PC-3 (cell line): ENCODE data around the gene CAMTA1. TPM values are rescaled to one million over a fixed set of nuclear protein-coding genes. Genes with fewer than 3 reads are reported as not detected.

ENCODE experiments used
- ATAC-seq: fragments of 200-7000 bp; cut with Tn5 transposase; 2 replicates; pipeline ENCODE4 v1.9.1; 2020; ENCODE audit warnings: mild to moderate bottlenecking, moderate library complexity
- BruUV-seq: library from RNA; stranded (reverse); fragments of 400-500 nt; replicated peaks from 2 replicates; lab custom pipeline; 2021; lab: Mats Ljungman, UMichigan
- CTCF ChIA-PET: fragments of 300-600 bp; sonication (Branson Sonifier 250); formaldehyde crosslinking; loops from one replicate; lab custom pipeline; 2022; ENCODE audit warnings: antibody characterized with exemption; lab: Charles Lee
- POLR2A ChIA-PET: fragments of 300-600 bp; sonication (Branson Sonifier 250); formaldehyde crosslinking; loops from one replicate; lab custom pipeline; 2022; ENCODE audit warnings: antibody characterized with exemption; ENCODE audit not compliant: unreplicated experiment; lab: Charles Lee
- DNase-seq: peaks from one replicate; pipeline ENCODE4 v3.0.0-alpha.2; 2015
- H2AFZ ChIP-seq: fragments of 300-600 bp; sonication (generic); 2 replicates; pipeline ENCODE4 v1.6.0; 2016; ENCODE audit warnings: antibody characterized with exemption, low read length
- H3F3A ChIP-seq: fragments of 300-600 bp; sonication (generic); one replicate; pipeline ENCODE4 v1.6.0; 2017; ENCODE audit warnings: antibody characterized with exemption, low read length, control low read depth, mild to moderate bottlenecking; ENCODE audit not compliant: unreplicated experiment
- H3K27ac ChIP-seq: fragments of 300-600 bp; sonication (generic); 2 replicates; pipeline ENCODE4 v1.5.1; 2016; ENCODE audit warnings: mild to moderate bottlenecking, low read length
- H3K27me3 ChIP-seq: fragments of 300-600 bp; sonication (generic); 2 replicates; pipeline ENCODE4 v1.6.1; 2016; ENCODE audit warnings: low read length, mixed read lengths
- H3K36me3 ChIP-seq: fragments of 300-600 bp; sonication (generic); 2 replicates; pipeline ENCODE4 v1.6.1; 2016; ENCODE audit warnings: low read depth, mixed run types, low read length, mixed read lengths
- H3K4me1 ChIP-seq: fragments of 300-600 bp; sonication (generic); 2 replicates; pipeline ENCODE4 v1.5.1; 2016; ENCODE audit warnings: low read length; ENCODE audit not compliant: insufficient read depth
- H3K4me2 ChIP-seq: fragments of 300-600 bp; sonication (generic); 2 replicates; pipeline ENCODE4 v1.6.0; 2016; ENCODE audit warnings: low read length
- H3K4me3 ChIP-seq: fragments of 300-600 bp; sonication (generic); 2 replicates; pipeline ENCODE4 v1.5.1; 2016; ENCODE audit warnings: mild to moderate bottlenecking, low read length, mixed read lengths
- H3K79me2 ChIP-seq: fragments of 300-600 bp; sonication (generic); 2 replicates; pipeline ENCODE4 v1.6.1; 2017; ENCODE audit warnings: low read length, mixed read lengths
- H3K9ac ChIP-seq: fragments of 300-600 bp; sonication (generic); 2 replicates; pipeline ENCODE4 v1.6.0; 2016; ENCODE audit warnings: mild to moderate bottlenecking, low read length
- H3K9me2 ChIP-seq: fragments of 300-600 bp; sonication (generic); replicated peaks from 2 replicates; pipeline ENCODE4 v1.6.1; 2016; ENCODE audit warnings: mixed run types, low read length, mixed read lengths
- H3K9me3 ChIP-seq: fragments of 300-600 bp; sonication (generic); 2 replicates; pipeline ENCODE4 v1.6.1; 2016; ENCODE audit warnings: low read length, mixed read lengths
- H4K20me1 ChIP-seq: fragments of 300-600 bp; sonication (generic); 2 replicates; pipeline ENCODE4 v1.6.1; 2016; ENCODE audit warnings: low read length, mixed read lengths
- CTCF ChIP-seq: fragments of 300-600 bp; sonication (generic); conservative IDR thresholded peaks from 2 replicates; pipeline ENCODE4 v1.5.1; 2017; ENCODE audit warnings: antibody characterized with exemption, low read depth, mild to moderate bottlenecking, low read length
- EZH2 ChIP-seq: fragments of 300-600 bp; sonication (generic); IDR thresholded peaks from one replicate; pipeline ENCODE4 v1.6.1; 2017; ENCODE audit warnings: antibody characterized with exemption, mild to moderate bottlenecking, low read length; ENCODE audit not compliant: unreplicated experiment
- EZH2phosphoT487 ChIP-seq: fragments of 300-600 bp; sonication (generic); IDR thresholded peaks from 2 replicates; pipeline ENCODE4 v1.6.1; 2018; ENCODE audit warnings: mild to moderate bottlenecking, antibody characterized with exemption, low read length, borderline replicate concordance
- intact Hi-C: fragments of 100-400 bp; cut with micrococcal nuclease; formaldehyde crosslinking; loops from 2 replicates; pipeline ENCODE4 v1.9.0; 2023
- total RNA-seq: library from RNA; depleted of rRNA; stranded (reverse); fragments of >200 nt; gene quantifications from 2 replicates; pipeline ENCODE4 v1.2.3, GENCODE V29; 2014

The CAMTA1 gene
- total RNA-seq, 1 experiment from 2014 or later: 40.8 TPM

GRCh38 chr1:7645751-7646048 is 860.4 kb downstream of the CAMTA1 start:
- no peak overlapping the region for H2AFZ ChIP-seq
- no peak overlapping the region for H3K4me2 ChIP-seq
- TF ChIP-seq CTCF: no peak
- no peak for TF ChIP-seq EZH2phosphoT487
- no peak for TF ChIP-seq EZH2
- no peak overlapping the region for H3K4me3 ChIP-seq
- H3F3A ChIP-seq: no peaks in the 10 kb centered on the region
- CTCF ChIA-PET: no interaction called here
- H3K79me2 ChIP-seq: no peaks in the 10 kb centered on the region
- no peaks in the 10 kb centered on the region for H3K9me3 ChIP-seq
- no peaks in the 10 kb centered on the region for H3K4me1 ChIP-seq
- POLR2A ChIA-PET: no interaction called here
- no peaks in the 10 kb centered on the region for H3K9me2 ChIP-seq
- intact Hi-C loops: loop anchor here (5.0 to 10.0 kb wide), 2 partner anchors 428 to 921 kb away; no protein-coding TSS in a partner anchor
- ATAC-seq: no peak
- H3K9ac ChIP-seq: no peak overlapping the region
- peaks cover 21% of the 10 kb centered on the region for H3K27me3 ChIP-seq
- H4K20me1 ChIP-seq: no peaks in the 10 kb centered on the region
- H3K36me3 ChIP-seq: no peaks in the 10 kb centered on the region
- no TSS peak for BruUV-seq
- DNase-seq: no peak
- H3K27ac ChIP-seq: no peak overlapping the region

GRCh38 chr1:7646164-7646563 is 860.9 kb downstream of the CAMTA1 start:
- H3K36me3 ChIP-seq: no peaks in the 10 kb centered on the region
- no peaks in the 10 kb centered on the region for H4K20me1 ChIP-seq
- no peak overlapping the region for H3K4me2 ChIP-seq
- ChIA-PET POLR2A (no interaction called here), CTCF (no interaction called here)
- no peaks in the 10 kb centered on the region for H3K4me1 ChIP-seq
- no peaks in the 10 kb centered on the region for H3K9me3 ChIP-seq
- no peaks in the 10 kb centered on the region for H3K9me2 ChIP-seq
- no peak overlapping the region for H3K27ac ChIP-seq
- H3F3A ChIP-seq: no peaks in the 10 kb centered on the region
- DNase-seq (no peak), ATAC-seq (no peak)
- no peak overlapping the region for H3K9ac ChIP-seq
- no peak overlapping the region for H3K4me3 ChIP-seq
- H3K79me2 ChIP-seq: no peaks in the 10 kb centered on the region
- no TSS peak for BruUV-seq
- H3K27me3 ChIP-seq: peaks cover 21% of the 10 kb centered on the region
- no peak for TF ChIP-seq EZH2phosphoT487
- TF ChIP-seq CTCF: no peak
- no peak for TF ChIP-seq EZH2
- H2AFZ ChIP-seq: no peak overlapping the region
- intact Hi-C loops: loop anchor here (5.0 to 10.0 kb wide), 2 partner anchors 429 to 921 kb away; no protein-coding TSS in a partner anchor

DNA sequence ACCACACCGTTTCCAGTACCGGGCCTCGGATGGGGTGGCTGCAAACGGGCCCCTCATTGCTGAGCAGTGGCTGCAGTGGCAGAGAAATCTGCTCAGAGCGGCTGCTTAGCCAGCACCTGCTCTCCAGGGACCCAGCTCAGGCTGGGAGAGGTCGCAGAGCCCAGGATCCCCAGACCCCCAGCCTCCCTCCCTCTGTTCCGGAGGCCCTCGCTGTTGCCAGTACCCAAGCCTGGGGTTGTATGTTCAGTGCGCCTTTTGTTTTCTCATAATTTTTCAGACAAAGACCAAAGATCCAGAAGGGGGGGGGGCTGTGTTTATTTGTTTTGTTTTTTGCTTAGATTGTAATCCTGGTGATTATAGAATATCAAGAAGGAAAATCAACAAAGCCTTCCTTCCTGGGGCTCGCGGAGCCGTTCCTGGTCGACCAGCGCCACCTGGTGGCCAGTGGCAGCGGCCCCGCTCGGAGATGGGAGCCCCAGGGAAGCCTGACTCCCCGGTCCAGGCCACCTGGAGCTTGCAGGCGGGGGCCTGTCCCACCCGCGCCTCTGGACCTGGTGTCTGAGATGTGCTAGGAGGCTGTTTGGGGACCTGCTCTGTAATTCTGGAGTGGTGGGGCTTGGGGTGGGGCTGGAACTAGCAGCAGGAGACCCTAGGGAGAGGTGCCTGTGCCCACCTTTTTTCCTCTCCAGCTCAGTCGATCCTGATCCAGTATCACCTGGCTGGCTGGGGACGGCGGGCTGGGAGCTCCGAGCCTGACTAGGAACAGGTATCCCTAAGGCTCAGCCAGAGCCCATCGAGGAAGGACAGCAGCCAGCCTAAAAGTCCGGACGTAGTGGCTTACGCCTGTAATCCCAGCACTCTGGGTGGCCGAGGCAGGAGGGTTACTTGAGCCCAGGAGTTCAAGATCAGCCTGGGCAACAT is 862.0 kb downstream of the CAMTA1 start:
- DNase-seq: peak; percentile 70
- Histone ChIP-seq H2AFZ (no peak overlapping the region), H3K27me3 (peaks cover 21% of the 10 kb centered on the region), H3K4me3 (no peak overlapping the region), H3K4me1 (no peaks in the 10 kb centered on the region), H3K79me2 (no peaks in the 10 kb centered on the region), H3F3A (no peaks in the 10 kb centered on the region), H3K27ac (no peak overlapping the region), H3K36me3 (no peaks in the 10 kb centered on the region), H3K9me3 (no peaks in the 10 kb centered on the region), H3K9ac (no peak overlapping the region), H4K20me1 (no peaks in the 10 kb centered on the region), H3K4me2 (no peak overlapping the region), H3K9me2 (no peaks in the 10 kb centered on the region)
- TF ChIP-seq EZH2 (no peak), CTCF (peak; percentile 92), EZH2phosphoT487 (no peak)
- no TSS peak for BruUV-seq
- peak; percentile 84 for ATAC-seq
- intact Hi-C loops: loop anchor here (1.0 to 10.0 kb wide), 3 partner anchors 430 to 922 kb away; no protein-coding TSS in a partner anchor
- CTCF ChIA-PET: interaction anchor here (0.7 to 0.8 kb wide), 3 partner anchors 246 to 760 kb away, joined by 4 to 9 read pairs (median 8); no protein-coding TSS in a partner anchor
- POLR2A ChIA-PET: no interaction called here
